Measurements from ENCODE around the gene FAM120AOS. TPM values are rescaled to one million over a fixed set of nuclear protein-coding genes. Genes with fewer than 3 reads are reported as not detected.

FAM120AOS gene
- total RNA-seq, 1 donor from 2014 or later, result 31.4 TPM

DNA sequence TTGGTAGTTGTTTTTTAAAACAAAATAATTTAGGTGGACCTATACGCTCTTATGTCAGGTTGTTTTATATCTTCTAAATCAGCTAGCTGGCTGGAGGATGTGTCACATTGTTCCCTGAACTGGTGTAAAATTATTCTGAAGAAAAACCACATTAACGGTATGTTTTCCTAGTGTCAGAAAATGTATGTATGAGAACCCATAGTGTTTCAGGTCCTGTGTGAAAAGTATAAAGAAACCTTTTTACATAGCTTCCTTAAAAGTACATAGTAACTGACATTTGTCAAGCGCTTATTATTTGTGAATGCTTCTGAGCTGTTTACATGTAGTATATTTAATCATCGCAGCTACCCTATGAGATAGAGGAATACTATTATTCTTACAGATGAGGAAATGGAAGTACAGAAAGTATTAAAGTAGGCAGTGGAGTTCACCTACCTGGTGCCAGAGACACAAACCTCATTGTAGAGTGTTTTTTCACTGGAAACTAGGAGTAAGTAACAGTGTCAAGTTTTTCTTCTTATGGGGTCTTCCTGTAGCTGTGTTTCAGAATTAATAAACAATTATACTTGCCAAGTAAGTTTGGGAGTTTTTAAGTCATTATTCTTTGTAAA is 10.4 kb upstream of the FAM120AOS start:
- no peak overlapping the region for H3K4me3 ChIP-seq (ENCODE audit: low read depth, low read length)
- TF ChIP-seq, protein P1, sequence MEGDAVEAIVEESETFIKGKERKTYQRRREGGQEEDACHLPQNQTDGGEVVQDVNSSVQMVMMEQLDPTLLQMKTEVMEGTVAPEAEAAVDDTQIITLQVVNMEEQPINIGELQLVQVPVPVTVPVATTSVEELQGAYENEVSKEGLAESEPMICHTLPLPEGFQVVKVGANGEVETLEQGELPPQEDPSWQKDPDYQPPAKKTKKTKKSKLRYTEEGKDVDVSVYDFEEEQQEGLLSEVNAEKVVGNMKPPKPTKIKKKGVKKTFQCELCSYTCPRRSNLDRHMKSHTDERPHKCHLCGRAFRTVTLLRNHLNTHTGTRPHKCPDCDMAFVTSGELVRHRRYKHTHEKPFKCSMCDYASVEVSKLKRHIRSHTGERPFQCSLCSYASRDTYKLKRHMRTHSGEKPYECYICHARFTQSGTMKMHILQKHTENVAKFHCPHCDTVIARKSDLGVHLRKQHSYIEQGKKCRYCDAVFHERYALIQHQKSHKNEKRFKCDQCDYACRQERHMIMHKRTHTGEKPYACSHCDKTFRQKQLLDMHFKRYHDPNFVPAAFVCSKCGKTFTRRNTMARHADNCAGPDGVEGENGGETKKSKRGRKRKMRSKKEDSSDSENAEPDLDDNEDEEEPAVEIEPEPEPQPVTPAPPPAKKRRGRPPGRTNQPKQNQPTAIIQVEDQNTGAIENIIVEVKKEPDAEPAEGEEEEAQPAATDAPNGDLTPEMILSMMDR (conservative IDR thresholded peaks at IDR 0.05; ENCODE audit: low read depth, low read length), result no peak

DNA sequence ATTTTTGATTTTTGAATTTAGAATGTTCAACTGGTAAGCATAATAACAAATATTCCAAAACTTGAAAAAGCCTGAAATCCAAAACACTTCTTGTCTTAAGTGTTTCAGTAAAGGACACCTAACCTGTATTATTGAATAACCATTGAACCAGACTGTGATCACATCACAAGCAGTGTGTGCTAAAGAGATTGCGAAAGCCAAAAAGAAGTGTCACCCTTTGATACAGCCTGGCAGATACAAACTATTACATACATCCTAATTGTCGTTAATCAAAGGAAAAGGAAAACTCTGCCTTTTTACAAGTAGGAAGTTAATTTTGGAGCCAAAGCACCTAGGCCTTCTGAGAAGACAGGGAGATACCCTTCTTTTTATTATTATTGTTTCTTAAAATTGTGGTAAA is 8.4 kb upstream of the FAM120AOS start:
- no peak for DNase-seq (ENCODE audit: low read depth)
- TF ChIP-seq, protein P1 (conservative IDR thresholded peaks at IDR 0.05; ENCODE audit: low read depth, low read length), result no peak
- H3K4me3 ChIP-seq (ENCODE audit: low read depth, low read length), result no peak overlapping the region

More for the DNA sequence above, 10.4 kb upstream of the FAM120AOS start:
- DNase-seq (ENCODE audit: low read depth), result no peak

DNA sequence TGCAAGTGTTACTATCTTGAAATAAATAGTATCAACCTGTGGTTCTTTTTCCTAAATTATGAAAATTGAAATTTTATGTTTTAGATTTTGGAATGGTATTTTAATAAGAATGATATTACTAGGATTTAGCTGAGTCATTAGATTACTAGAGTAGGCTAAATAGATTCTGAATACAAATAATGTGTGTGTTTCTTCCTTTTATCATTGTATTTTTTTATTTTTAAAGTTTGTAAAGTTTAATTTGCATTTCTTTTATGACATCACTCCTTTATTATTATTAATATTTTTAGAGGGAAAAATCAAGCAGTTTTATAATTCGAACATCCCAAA is 8.0 kb upstream of the FAM120AOS start:
- H3K4me3 ChIP-seq (ENCODE audit: low read depth, low read length), result no peak overlapping the region
- DNase-seq (ENCODE audit: low read depth), result no peak
- TF ChIP-seq, protein P1 (conservative IDR thresholded peaks at IDR 0.05; ENCODE audit: low read depth, low read length), result no peak

DNA sequence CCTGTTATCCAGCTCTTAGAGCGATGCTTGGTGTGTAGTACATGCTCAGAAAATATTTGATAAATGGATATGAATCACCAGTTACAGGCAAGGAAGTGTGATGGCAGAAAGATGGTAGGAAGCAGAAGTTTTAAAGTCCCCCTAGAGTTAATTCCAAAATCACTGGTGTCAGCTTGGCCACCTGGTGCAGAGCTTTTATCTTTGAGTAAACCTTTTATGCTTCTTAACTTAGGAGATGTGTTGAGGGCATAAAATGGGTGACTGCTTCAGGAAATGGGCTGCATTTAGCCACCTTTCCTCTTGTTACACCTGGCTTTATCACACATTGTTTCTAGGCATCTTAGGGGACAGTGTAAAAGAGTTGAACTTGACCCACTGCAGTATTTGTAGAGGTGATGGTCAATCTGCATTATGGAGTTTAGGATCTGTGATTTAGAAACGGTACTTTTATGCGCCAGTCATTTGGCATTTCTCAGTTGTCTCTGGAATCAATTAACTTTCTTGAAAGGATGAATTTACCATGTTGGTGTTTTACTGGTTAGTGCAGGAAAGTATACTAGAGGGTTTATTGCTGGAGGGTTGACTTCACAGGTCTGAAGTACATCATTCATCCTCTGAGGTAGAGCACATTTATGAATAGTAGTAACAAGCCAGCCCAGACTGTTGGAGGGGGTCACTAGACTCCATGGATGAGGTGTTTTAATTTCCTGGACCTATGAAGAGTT is 7.5 kb upstream of the FAM120AOS start:
- no peak overlapping the region for H3K4me3 ChIP-seq (ENCODE audit: low read depth, low read length)
- no peak for DNase-seq (ENCODE audit: low read depth)
- TF ChIP-seq, protein P1 (conservative IDR thresholded peaks at IDR 0.05; ENCODE audit: low read depth, low read length), result no peak

DNA sequence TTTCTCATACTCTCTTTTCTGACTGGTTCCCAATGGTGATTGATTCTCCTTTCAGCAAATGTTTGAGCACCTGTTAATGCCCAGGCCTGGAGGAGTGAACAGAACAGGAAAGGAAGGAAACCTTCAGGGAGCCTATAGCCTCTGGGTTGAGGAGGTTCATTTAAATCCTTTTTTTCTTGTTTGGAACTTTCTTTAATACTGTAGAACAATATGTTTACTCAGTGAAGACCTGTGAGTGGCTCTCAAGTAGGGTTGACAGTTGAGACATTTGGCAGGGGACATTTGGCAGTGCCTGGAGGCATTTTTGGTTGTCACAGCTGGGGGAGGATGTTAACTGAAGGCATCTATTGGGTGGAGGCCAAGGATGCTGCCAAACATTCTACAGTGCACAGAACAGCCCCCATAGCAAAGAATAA is 6.1 kb upstream of the FAM120AOS start:
- TF ChIP-seq, protein P1 (conservative IDR thresholded peaks at IDR 0.05; ENCODE audit: low read depth, low read length), result no peak
- no peak for DNase-seq (ENCODE audit: low read depth)
- no peak overlapping the region for H3K4me3 ChIP-seq (ENCODE audit: low read depth, low read length)

DNA sequence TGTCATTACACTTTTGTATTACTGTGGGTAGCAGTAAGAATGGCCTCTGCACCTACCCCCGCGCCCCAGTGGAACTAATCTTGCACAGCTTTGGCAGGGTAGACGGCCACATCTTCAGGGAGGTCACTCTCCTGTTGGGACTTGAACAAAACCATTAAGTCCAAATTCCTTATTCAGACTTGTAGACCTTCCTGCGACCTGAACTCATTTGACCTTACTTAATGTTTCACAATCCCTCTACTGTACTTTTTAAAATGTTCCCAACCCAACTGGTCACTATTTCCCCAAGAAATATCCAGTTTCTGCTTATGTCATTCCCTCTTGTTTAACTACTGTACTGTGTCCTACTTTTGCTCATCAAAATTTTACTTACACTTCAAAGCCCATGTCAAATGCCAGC is 5.3 kb upstream of the FAM120AOS start:
- TF ChIP-seq, protein P1 (conservative IDR thresholded peaks at IDR 0.05; ENCODE audit: low read depth, low read length), result no peak
- no peak overlapping the region for H3K4me3 ChIP-seq (ENCODE audit: low read depth, low read length)
- no peak for DNase-seq (ENCODE audit: low read depth)

DNA sequence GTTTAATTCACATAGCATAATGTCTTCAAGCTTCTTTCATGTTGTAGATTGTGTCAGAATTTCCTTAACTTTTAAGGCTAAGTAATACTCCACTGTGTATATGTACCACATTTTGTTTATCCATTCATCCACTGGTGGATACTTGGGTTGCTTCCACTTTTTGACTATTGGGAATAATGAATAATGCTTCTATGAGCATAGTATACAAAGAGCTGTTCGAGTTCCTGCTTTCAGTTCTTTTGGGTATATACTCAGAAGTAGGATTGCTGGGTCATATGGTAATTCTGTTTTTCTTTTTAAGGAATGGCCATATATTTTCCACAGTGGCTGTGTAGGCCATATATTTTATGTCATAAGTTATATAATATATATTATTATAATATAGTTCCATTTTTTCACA is 3.6 kb upstream of the FAM120AOS start:
- DNase-seq (ENCODE audit: low read depth), result no peak
- TF ChIP-seq, protein P1 (conservative IDR thresholded peaks at IDR 0.05; ENCODE audit: low read depth, low read length), result no peak
- H3K4me3 ChIP-seq (ENCODE audit: low read depth, low read length), result no peak overlapping the region

All from epithelial cell of proximal tubule (primary cell).